NOMO-1 treated with DMSO at 0.1 percent for 48 hours (cell line): ENCODE measurements around the gene SFTPB.
A peak's percentile ranks its signal among the peaks of the same experiment; 100 is the strongest.

Source experiments
- DNase-seq: peaks from one replicate; lab custom pipeline; 2025; ENCODE audit not compliant: unreplicated experiment; lab: John Stamatoyannopoulos, UW

SFTPB gene

GRCh38 chr2:85702800-85703199 is 34.8 kb upstream of the SFTPB start:
- DNase-seq = no peak

DNA sequence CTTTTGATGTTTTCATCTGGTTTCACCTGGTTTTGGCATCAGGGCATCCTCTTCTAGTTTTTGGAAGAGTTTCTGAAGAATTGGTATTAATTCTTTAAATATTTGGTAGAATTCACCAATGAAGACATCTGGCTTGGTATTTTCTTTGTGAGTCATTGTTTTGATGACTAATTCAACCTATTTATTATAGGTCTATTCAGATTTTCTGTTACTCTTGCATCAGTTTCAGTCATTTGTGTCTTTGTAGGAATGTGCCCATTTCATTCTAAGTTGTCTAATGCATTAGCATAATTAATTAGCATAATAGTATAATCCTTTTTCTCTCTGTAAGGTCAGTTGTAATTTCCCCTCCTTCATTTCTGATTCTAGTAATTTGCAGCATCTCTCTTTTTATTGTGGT is 34.2 kb upstream of the SFTPB start:
- peak; percentile 18 for DNase-seq

DNA sequence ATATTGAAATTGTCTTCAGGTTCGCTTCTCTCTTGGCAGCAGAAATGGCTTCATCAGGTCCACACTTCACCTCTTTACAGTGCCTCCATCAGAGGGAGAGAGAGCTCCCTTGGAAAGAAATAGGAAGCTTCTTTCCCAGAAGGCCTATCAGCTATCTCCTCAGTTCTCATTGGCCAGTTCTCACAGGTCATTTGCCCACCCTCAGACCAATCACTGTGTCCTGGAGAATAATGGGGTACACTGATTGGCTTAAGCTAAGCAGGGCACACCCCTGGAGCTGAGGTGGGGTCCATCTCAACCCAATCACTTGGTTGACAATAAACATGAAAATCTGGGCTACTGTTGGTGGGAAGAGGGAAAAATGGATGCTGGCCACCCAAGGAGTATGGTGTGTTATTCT is 31.3 kb upstream of the SFTPB start:
- DNase-seq = no peak

DNA sequence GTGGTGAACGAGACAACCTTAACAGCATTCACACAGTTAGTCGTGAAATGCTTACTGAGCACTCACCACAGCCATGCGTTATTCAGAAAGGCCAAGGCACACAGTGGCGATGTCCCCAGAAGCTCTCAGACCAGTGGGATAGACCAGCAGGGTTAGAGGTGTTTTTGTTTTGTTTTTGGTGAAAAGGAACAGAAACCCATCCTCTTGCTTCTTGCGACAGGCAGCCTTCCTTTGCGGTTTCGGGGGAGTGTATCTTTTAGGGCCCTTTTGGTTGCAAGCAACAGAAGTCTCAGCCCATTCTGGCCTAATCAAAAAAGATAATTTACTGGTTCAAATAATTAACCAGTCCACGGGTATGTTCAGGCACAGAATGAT is 30.9 kb upstream of the SFTPB start:
- peak; percentile 74 for DNase-seq

DNA sequence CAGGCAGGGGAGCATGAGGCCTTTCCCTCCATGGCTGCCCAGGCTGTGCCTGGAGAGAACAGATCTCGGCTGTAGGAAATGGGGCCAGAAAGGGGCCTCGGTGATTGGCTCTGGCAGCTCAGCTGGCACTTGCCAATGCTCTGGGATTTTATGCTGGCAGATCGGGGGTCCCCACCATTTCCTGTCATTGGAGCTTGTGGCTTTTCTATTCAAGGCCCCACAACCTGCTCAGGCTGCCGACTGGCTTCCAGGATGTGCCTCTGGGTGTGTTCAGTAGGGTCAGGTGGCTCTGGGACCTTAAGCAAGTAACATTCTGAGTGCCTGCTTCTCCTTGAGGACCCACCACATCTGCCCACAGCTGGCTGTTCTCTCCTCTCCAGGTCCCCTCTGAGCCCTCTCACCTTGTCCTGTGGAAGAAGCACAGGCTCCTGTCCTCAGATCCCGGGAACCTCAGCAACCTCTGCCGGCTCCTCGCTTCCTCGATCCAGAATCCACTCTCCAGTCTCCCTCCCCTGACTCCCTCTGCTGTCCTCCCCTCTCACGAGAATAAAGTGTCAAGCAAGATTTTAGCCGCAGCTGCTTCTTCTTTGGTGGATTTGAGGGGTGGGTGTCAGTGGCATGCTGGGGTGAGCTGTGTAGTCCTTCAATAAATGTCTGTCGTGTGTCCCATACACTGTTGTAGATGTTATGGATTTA is 30.3 kb upstream of the SFTPB start:
- no peak for DNase-seq

- no peak for DNase-seq
Measured at GRCh38 chr2:85697716-85698115, 29.7 kb upstream of the SFTPB start.

GRCh38 chr2:85697096-85697495 is 29.1 kb upstream of the SFTPB start:
- no peak for DNase-seq

DNA sequence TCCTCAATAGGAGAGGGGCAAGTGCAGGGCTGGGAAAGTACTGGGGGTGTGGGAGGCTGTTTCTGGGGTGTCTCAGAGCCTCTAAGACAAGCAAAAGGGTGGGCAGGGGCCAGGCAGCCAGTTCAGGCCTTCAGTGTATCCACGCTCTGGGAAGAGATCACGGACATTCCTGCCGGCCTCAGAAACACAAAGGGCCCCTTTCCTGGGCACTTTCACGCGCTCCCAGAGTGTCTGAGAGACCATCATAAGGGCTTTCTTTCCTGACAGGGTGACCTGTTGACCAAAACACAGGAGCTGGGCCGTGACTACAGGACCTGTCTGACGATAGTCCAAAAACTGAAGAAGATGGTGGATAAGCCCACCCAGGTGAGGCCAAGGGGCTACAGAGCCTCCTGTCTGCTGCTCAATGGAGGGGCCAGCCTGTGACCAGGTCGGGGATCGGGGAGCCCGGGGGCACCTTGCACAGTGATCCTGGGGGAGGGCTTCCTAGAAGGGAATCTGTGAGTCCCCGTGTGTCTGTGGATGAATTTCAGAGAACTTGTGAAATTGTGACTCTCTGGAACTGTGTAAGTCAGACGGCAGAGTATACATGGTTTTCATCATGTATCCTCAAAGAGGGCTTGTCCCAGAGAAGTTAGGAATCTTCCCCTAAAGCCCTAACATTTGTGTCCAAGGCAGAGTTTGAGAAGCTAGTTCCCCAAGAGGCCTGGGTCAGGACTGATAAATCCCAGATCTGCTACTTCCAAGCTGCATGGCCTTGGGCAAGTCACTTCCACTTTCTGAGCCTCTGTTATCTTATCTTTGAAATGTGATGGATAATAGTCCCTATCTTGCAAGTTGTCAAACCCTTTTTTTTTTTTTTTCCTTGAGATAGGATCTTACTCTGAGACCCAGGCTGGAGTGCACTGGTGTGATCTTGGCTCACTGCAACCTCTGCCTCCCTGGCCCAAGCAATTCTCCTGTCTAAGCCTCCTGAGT is 28.0 kb upstream of the SFTPB start:
- no peak for DNase-seq

DNA sequence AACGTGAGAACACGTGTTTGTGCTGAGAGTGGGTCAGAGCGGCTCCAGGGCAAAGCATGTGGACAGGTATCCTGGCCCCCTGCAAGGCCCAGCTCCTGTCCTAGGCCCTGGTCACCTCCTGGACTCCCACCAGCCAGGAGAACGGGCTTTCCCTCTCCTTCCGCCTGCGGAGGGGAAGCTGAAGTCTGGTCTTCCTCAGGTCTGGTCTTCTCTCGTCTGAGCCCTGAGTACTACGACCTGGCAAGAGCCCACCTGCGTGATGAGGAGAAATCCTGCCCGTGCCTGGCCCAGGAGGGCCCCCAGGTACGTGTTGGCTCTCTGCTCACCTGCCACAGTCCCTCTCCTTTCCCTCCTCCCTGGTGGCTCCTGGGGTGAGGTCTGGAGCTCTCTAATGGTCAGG is 27.1 kb upstream of the SFTPB start:
- no peak for DNase-seq

GRCh38 chr2:85694052-85695025 is 26.3 kb upstream of the SFTPB start, which contains the start of gene GNLY:
Gene GNLY (plus strand): TSS chr2:85694358. CDS start chr2:85694419, 61 bp downstream.
- no peak for DNase-seq

DNA sequence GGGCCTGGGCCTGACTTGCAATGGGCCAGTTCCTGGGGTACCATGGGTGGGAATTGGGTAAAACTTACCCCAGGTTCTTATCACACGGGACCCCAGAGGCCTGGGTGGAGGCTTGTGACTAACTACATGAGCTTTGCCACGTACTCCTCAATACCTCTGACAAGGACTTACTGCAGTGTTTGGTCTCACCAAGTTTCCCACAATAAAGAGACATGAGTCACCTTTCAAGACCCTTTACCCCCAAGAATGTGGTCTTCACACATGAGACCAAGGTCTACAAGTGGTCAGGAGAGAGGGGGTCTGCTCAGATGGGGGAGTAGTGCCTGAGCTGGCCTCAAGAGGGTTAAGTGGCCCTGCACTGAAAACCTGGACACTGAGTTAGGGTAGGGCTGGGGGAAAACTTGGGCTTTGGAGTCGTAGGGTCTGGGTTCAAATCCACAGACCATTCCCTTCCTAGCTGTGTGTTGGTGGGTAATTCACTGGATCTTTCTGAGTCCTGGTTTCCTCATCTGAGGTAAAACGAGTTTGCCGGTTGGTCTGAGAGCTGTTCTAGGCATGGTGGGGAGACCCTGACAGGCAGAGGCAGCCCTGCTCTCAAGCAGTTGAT is 24.1 kb upstream of the SFTPB start:
- DNase-seq = no peak

DNA sequence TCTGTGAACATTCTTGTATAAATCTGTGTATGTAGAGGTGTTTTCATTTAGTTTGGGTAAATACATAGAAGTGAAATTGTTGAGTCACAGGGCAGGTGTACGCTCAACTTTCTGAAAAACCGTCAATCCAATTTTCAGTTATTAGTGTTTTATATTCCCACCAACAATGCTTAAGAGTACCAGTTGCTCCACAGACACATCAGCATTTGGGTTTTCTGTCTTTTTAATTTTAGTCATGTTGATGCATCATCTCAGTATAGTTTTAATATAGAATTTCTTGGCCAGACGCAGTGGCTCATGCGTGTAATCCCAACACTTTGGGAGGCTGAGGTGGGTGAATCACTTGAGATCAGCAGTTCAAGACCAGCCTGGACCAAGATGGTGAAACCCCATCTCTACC is 22.9 kb upstream of the SFTPB start:
- DNase-seq = no peak

DNA sequence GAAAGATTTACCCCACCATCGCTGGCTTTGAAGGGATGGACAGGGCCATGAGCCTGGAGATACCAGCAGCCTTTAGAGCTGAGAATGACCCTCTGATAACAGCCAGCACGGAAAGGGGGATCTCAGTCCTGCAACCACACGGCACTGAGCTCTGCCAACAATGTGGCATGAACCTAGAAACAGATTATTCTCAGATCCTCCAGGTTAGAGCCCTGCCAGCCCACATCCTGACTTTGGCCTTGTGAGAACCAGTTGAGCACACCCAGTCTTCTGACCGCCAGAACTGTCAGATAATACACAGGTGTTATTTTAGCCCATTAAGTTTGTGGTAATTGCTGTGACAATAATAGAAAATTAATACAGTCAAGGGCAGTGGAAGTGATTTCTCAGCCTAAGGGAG is 16.8 kb upstream of the SFTPB start:
- no peak for DNase-seq

GRCh38 chr2:85684380-85684779 is 16.4 kb upstream of the SFTPB start:
- no peak for DNase-seq

- no peak for DNase-seq
Measured at GRCh38 chr2:85682378-85682777, 14.4 kb upstream of the SFTPB start.

DNA sequence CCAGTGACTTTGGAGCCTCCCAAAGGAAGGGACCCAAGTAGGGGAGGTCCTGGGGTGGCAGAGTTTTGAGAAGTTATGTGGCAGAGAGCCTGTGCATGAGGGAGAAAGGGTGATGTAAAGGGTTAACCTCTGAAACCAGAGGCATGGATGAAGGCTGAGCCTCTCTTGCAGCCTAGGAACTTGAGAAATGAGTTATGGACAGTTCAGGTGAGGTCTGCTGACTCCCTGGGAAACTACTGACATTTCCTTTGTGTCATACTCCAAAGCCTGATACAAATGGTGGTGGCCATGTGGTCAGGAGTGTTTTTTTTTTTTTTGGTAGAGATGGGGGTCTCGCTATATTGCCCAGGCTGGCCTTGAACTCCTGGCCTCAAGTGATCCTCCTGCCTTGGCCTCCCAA is 13.8 kb upstream of the SFTPB start:
- DNase-seq = no peak

DNA sequence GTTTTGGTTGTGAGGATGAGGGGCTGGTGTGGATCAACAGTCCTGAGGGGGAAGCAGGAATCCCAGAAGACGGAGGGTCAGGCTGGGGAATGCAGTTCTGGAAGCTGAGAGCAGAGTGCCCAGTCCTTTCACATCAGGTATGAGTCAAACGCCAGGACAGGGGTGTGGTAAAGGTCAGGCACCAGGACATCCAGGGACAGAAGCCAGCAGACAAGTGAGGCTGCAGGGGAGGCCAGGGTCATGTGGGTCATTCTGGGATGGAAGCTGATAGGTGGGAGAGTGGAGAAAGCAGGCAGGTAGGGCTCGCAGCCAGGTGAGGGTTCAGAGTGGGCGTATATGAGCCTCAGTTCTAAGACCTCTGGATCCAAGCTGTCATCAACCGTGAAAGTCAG is 13.4 kb upstream of the SFTPB start:
- DNase-seq = no peak

GRCh38 chr2:85680707-85681371 is 12.8 kb upstream of the SFTPB start:
- no peak for DNase-seq

DNA sequence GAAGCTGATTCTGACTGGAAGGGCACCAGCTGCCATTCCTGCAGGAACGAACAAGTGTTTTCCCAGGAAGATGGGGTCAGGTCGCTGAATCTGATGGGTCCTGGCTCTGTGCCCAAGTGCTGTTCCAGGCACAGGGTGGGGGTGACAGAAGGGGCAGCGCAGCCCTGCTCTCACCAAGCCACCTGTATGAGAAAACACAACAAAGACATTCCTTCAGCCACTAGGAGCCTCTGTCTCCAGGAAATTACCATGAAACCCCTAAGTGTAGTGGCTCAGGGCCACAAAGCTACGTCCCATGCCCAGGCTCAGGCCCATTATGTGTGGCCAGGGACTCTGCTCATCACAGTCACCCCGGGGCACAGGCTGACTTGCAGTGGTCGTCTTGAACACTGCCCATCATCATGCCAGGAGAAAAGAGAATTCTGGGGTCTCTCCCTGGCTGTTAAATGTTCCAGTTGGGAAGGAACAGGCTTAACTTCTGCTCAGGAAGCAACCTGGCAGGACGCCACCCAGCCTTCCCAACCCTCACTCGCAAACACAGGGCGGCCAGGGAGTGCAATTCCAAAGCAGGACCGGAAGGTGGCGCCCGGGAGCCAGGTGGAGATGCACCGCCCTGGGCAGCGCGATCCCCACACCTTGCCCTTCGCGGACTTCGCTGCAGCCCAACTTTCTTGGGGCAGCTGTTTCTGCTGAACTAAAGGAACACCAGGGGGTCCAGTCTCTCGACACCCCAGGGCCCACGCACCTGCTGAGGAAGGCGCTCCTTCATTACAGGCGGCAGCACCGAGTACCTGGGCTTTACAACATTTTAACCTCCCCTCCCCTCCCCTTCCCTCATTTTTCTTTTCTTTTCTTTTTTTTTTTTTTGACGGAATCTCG is 11.0 kb upstream of the SFTPB start:
- DNase-seq = peak; percentile 44
